GM12878 (cell line): Measurements from ENCODE around the gene SLX4IP. TPM values are rescaled to one million over a fixed set of nuclear protein-coding genes. Genes with fewer than 3 reads are reported as not detected.

Source experiments
- ATAC-seq: fragments of 200-7000 bp; cut with Tn5 transposase; 3 replicates; pipeline ENCODE4 v1.9.1; 2020; ENCODE audit warnings: mild to moderate bottlenecking, moderate library complexity
- BruUV-seq: library from RNA; stranded (reverse); fragments of 400-500 nt; replicated peaks from 2 replicates; lab custom pipeline; 2021; lab: Mats Ljungman, UMichigan
- CTCF ChIA-PET: fragments of 300-600 bp; sonication (Branson Sonifier 250); formaldehyde crosslinking; extraction: SDS; loops from one replicate; lab custom pipeline; 2021; ENCODE audit warnings: inconsistent platforms; lab: Yijun Ruan, JAX
- POLR2A ChIA-PET: fragments of 350-600 bp; formaldehyde crosslinking; extraction: SDS; loops from one replicate; lab custom pipeline; 2021; ENCODE audit warnings: inconsistent platforms; lab: Charles Lee
- RAD21 ChIA-PET: fragments of 300-600 bp; sonication (Branson Sonifier 250); formaldehyde crosslinking; loops from one replicate; lab custom pipeline; 2023; ENCODE audit warnings: antibody characterized with exemption; ENCODE audit not compliant: unreplicated experiment; lab: Charles Lee
- SMC1A ChIA-PET: fragments of 300-600 bp; sonication (Branson Sonifier 250); formaldehyde crosslinking; loops from one replicate; lab custom pipeline; 2023; ENCODE audit not compliant: unreplicated experiment, uncharacterized antibody; lab: Charles Lee
- DNase-seq: peaks from one replicate; pipeline ENCODE4 v3.0.0-alpha.2; 2011; ENCODE audit warnings: low read depth, low spot score
- FAIRE-seq: peaks from 3 replicates; lab custom pipeline; 2011; peaks lifted over from hg19 to GRCh38; lab: Jason Lieb, UNC
- H2AFZ ChIP-seq: 2 replicates; pipeline ENCODE4 v1.6.0; 2011; ENCODE audit warnings: low read depth, low read length, control low read depth; ENCODE audit not compliant: control insufficient read depth
- H3K27ac ChIP-seq: 2 replicates; pipeline ENCODE4 v1.5.1; 2011; ENCODE audit warnings: control low read depth; ENCODE audit not compliant: control insufficient read depth, insufficient read depth
- H3K27me3 ChIP-seq, 2 experiments: replicated peaks in 1 of 2; 2 replicates each; pipeline versions ENCODE4 v1.6.0 to v1.6.1; 2011; ENCODE audit warnings: low read length in 1 of 2; ENCODE audit not compliant: control insufficient read depth in 2 of 2, insufficient read depth in 2 of 2
- H3K36me3 ChIP-seq, 2 experiments: 2 replicates each; pipeline ENCODE4 v1.5.1; 2011; ENCODE audit warnings: low read length in 1 of 2; ENCODE audit not compliant: control insufficient read depth in 2 of 2, insufficient read depth in 2 of 2
- H3K4me1 ChIP-seq: 2 replicates; pipeline ENCODE4 v1.6.1; 2011; ENCODE audit warnings: mild to moderate bottlenecking, low read length, moderate library complexity, mixed read lengths; ENCODE audit not compliant: control insufficient read depth, insufficient read depth
- H3K4me2 ChIP-seq: 2 replicates; pipeline ENCODE4 v1.6.0; 2011; ENCODE audit warnings: control low read depth; ENCODE audit not compliant: control insufficient read depth, insufficient read depth
- H3K4me3 ChIP-seq: fragments of 200-600 bp; sonication (generic); 2 replicates; pipeline ENCODE4 v1.5.1; 2016
- H3K79me2 ChIP-seq: 2 replicates; pipeline ENCODE4 v1.6.0; 2011; ENCODE audit warnings: low read length; ENCODE audit not compliant: control insufficient read depth, insufficient read depth
- H3K9ac ChIP-seq: 2 replicates; pipeline ENCODE4 v1.8.0; 2011; ENCODE audit warnings: low read length, control low read depth, mixed read lengths; ENCODE audit not compliant: control insufficient read depth, insufficient read depth
- H3K9me3 ChIP-seq: replicated peaks from 3 replicates; pipeline ENCODE4 v1.5.1; 2011; ENCODE audit warnings: mild to moderate bottlenecking, low read length; ENCODE audit not compliant: control insufficient read depth, insufficient read depth
- H4K20me1 ChIP-seq: 2 replicates; pipeline ENCODE4 v1.6.0; 2011; ENCODE audit not compliant: control insufficient read depth, insufficient read depth
- ATF7 ChIP-seq: fragments of 450-650 bp; IDR thresholded peaks from 2 replicates; pipeline ENCODE4 v1.6.1; 2016; ENCODE audit warnings: low read depth, mild to moderate bottlenecking
- CBFB ChIP-seq: IDR thresholded peaks from 2 replicates; pipeline ENCODE4 v1.6.1; 2016; ENCODE audit warnings: antibody characterized with exemption, low read depth
- EED ChIP-seq: sonication (generic); IDR thresholded peaks from 2 replicates; pipeline ENCODE4 v1.6.1; 2016; ENCODE audit warnings: antibody characterized with exemption, low read depth
- HDGF ChIP-seq: fragments of 450-650 bp; IDR thresholded peaks from 2 replicates; pipeline ENCODE4 v1.6.1; 2016; ENCODE audit warnings: antibody characterized with exemption
- MEF2B ChIP-seq: fragments of 450-650 bp; IDR thresholded peaks from 2 replicates; pipeline ENCODE4 v1.6.1; 2018; ENCODE audit warnings: mild to moderate bottlenecking, moderate library complexity; ENCODE audit not compliant: partially characterized antibody, poor library complexity, severe bottlenecking
- MTA3 ChIP-seq: IDR thresholded peaks from 2 replicates; pipeline ENCODE4 v1.6.1; 2012; ENCODE audit warnings: low read length, inconsistent platforms, borderline replicate concordance
- NR2F1 ChIP-seq: fragments of 450-650 bp; conservative IDR thresholded peaks from 2 replicates; pipeline ENCODE4 v1.6.1; 2017; ENCODE audit warnings: mild to moderate bottlenecking
- POU2F2 ChIP-seq: IDR thresholded peaks from 3 replicates; pipeline ENCODE4 v1.6.1; 2011; ENCODE audit warnings: low read depth, mild to moderate bottlenecking, low read length, borderline replicate concordance
- SMAD5 ChIP-seq: IDR thresholded peaks from 2 replicates; pipeline ENCODE4 v1.6.1; 2016; ENCODE audit warnings: antibody characterized with exemption, low read depth
- SPI1 ChIP-seq: IDR thresholded peaks from 2 replicates; pipeline ENCODE4 v1.6.1; 2011; ENCODE audit warnings: low read depth, mild to moderate bottlenecking, low read length, moderate library complexity, borderline replicate concordance; ENCODE audit not compliant: insufficient read depth
- SUZ12 ChIP-seq: fragments of 200-600 bp; sonication (generic); IDR thresholded peaks from one replicate; pipeline ENCODE4 v1.6.1; 2018; ENCODE audit warnings: antibody characterized with exemption, mild to moderate bottlenecking; ENCODE audit not compliant: unreplicated experiment
- TARDBP ChIP-seq: IDR thresholded peaks from 2 replicates; pipeline ENCODE4 v1.6.1; 2016; ENCODE audit warnings: borderline replicate concordance
- TCF7 ChIP-seq: IDR thresholded peaks from 2 replicates; pipeline ENCODE4 v1.6.1; 2014; ENCODE audit warnings: antibody characterized with exemption, borderline replicate concordance
- USF1 ChIP-seq: IDR thresholded peaks from 2 replicates; pipeline ENCODE4 v1.6.1; 2011; ENCODE audit warnings: borderline replicate concordance, low read depth, mild to moderate bottlenecking, moderate library complexity, mixed read lengths, low read length; ENCODE audit not compliant: insufficient read depth; ENCODE audit errors: extremely low read length
- ZBTB33 ChIP-seq: fragments of 450-650 bp; IDR thresholded peaks from 2 replicates; pipeline ENCODE4 v1.6.1; 2017; ENCODE audit warnings: mild to moderate bottlenecking
- WGBS: methylation state at CpG from one replicate; pipeline ENCODE4 v1.1.6; 2016; ENCODE audit warnings: low lambda C conversion rate; ENCODE audit not compliant: insufficient replicate concordance, insufficient coverage; ENCODE audit errors: missing lambda C conversion rate; 5-methylcytosine and 5-hydroxymethylcytosine counted together
- in situ Hi-C: fragments of 300-500 bp; cut with MboI; formaldehyde crosslinking; loops from 9 replicates; pipeline ENCODE4 v1.14.3; 2018; ENCODE audit warnings: mixed read lengths
- intact Hi-C: fragments of 100-400 bp; cut with micrococcal nuclease; formaldehyde crosslinking; loops from one replicate; pipeline ENCODE4 v1.14.2; 2022; ENCODE audit not compliant: unreplicated experiment
- polyA plus RNA-seq, 11 experiments: library from polyadenylated mRNA; depleted of rRNA in 4 of 11; unstranded in 6 of 11; stranded (reverse) in 5 of 11; fragments of >200 nt; fragmentation: Nextera tagmentation in 4 of 11; fragmentation: Illumina TruSeq in 1 of 11; extraction: Ambion mirVana in 4 of 11; extraction: Trizol in 1 of 11; gene quantifications; 1 replicate in 1 of 11; 2 replicates in 10 of 11; pipeline versions ENCODE4 v1.2.1 to v1.2.3, GENCODE V29; 2011 to 2016; ENCODE audit warnings: inconsistent platforms in 2 of 11, missing spikeins in 2 of 11, low read depth in 1 of 11
- total RNA-seq, 4 experiments: library from RNA; depleted of rRNA in 3 of 4; stranded (reverse); fragments of >200 nt in 3 of 4; fragmentation: Illumina TruSeq in 1 of 4; extraction: Trizol in 1 of 4; gene quantifications; 2 replicates each; pipeline versions ENCODE4 v1.2.1 to v1.2.3, GENCODE V29; 2013 to 2021

Gene SLX4IP
- total and polyA plus RNA-seq, 10 of the 15 experiments (the other 5 are each of a cell fraction or from before 2014, with no cell fraction given) = 2.2 to 11.0 (median 6.3) TPM

GRCh38 chr20:10478930-10479329 is 43.8 kb downstream of the SLX4IP start:
- H3K9ac ChIP-seq = no peak overlapping the region
- TF ChIP-seq EED (0 out of 2 replicates have a peak, but pooled peaks have one; percentile 29), USF1 (no peak)
- in situ Hi-C loops (no loop called here), intact Hi-C loops (loop anchor here (5.0 to 10.0 kb wide), 5 partner anchors 56 to 1063 kb away; partner anchors contain the start of gene JAG1)
- H2AFZ ChIP-seq = no peak overlapping the region
- no peak for DNase-seq
- H3K4me3 ChIP-seq = no peak overlapping the region
- CTCF ChIA-PET = interaction anchor here (0.9 to 6.7 kb wide), 11 partner anchors 10 to 98 kb away, joined by 3 to 57 read pairs (median 9); partner anchors contain the start of genes MKKS and SLX4IP
- peaks cover 0 to 3% of the 10 kb centered on the region in 2 experiments; a peak in 2 of 4 replicates for H3K36me3 ChIP-seq
- POLR2A ChIA-PET = interaction anchor here (1.5 to 6.3 kb wide), 4 partner anchors 11 to 74 kb away, joined by 4 to 53 read pairs (median 10); partner anchors contain the start of genes MKKS and SLX4IP
- no peaks in the 10 kb centered on the region for H3K9me3 ChIP-seq
- no peaks in the 10 kb centered on the region for H3K27me3 ChIP-seq
- no peak for ATAC-seq
- FAIRE-seq = no peak
- H4K20me1 ChIP-seq = no peaks in the 10 kb centered on the region
- H3K27ac ChIP-seq = peak overlapping the region; percentile 49; the same call in 1 of the 2 replicates
- RAD21 ChIA-PET = interaction anchor here (0.9 to 7.4 kb wide), 19 partner anchors 8 to 789 kb away, joined by 3 to 77 read pairs (median 8); partner anchors contain the start of genes MKKS and SLX4IP
- H3K4me2 ChIP-seq = no peak overlapping the region
- H3K79me2 ChIP-seq = peaks cover 9% of the 10 kb centered on the region
- 98% methylated on average over 4 of the region's 4 CpGs for WGBS
- SMC1A ChIA-PET = interaction anchor here (0.8 to 6.8 kb wide), 18 partner anchors 8 to 974 kb away, joined by 3 to 76 read pairs (median 6); partner anchors contain the start of genes MKKS and SLX4IP
- H3K4me1 ChIP-seq = peaks cover 37% of the 10 kb centered on the region
- no TSS peak for BruUV-seq

- Histone ChIP-seq H3K9ac (no peak overlapping the region), H3K27me3 (no peaks in the 10 kb centered on the region), H3K4me3 (no peak overlapping the region), H2AFZ (no peak overlapping the region), H3K79me2 (peaks cover 4% of the 10 kb centered on the region), H3K36me3 (no peaks in the 10 kb centered on the region; a peak in 2 of 4 replicates), H3K4me1 (peaks cover 17% of the 10 kb centered on the region), H3K27ac (no peak overlapping the region), H3K9me3 (no peaks in the 10 kb centered on the region), H3K4me2 (no peak overlapping the region), H4K20me1 (no peaks in the 10 kb centered on the region)
- DNase-seq (no peak), FAIRE-seq (no peak), ATAC-seq (no peak)
- BruUV-seq = no TSS peak
- in situ Hi-C loops = no loop called here
- WGBS = 86% methylated on average over 5 of the region's 5 CpGs
- ChIA-PET RAD21 (interaction anchor here (1.2 to 1.6 kb wide), 2 partner anchors 29 to 71 kb away, joined by 3 to 10 read pairs; no protein-coding TSS in a partner anchor), SMC1A (interaction anchor here (0.6 to 1.9 kb wide), 7 partner anchors 8 to 115 kb away, joined by 3 to 9 read pairs (median 3); no protein-coding TSS in a partner anchor), CTCF (interaction anchor here (0.9 to 2.0 kb wide), 2 partner anchors 54 to 55 kb away, joined by 3 to 10 read pairs; no protein-coding TSS in a partner anchor), POLR2A (interaction anchor here (1.2 kb wide), 1 partner anchor 30 kb away, joined by 5 read pairs; no protein-coding TSS in a partner anchor)
- intact Hi-C loops = no loop called here
- TF ChIP-seq MTA3 = no peak
- no peak for TF ChIP-seq SUZ12
- no peak for TF ChIP-seq CBFB
- TF ChIP-seq ZBTB33 = no peak
- TF ChIP-seq SMAD5 = no peak
- TF ChIP-seq POU2F2 = no peak
- TF ChIP-seq HDGF = no peak
- TF ChIP-seq SPI1 = no peak
- TF ChIP-seq TARDBP = no peak
- TF ChIP-seq NR2F1 = no peak
- TF ChIP-seq ATF7 = no peak
- TF ChIP-seq TCF7 = no peak
- TF ChIP-seq MEF2B = no peak
Measured at GRCh38 chr20:10481676-10482075, 46.6 kb downstream of the SLX4IP start.
